Urinary bladder (tissue), 4 donors: ENCODE results near the gene CEP70. TPM values are rescaled to one million over a fixed set of nuclear protein-coding genes. Genes with fewer than 3 reads are reported as not detected.
A peak's percentile ranks its signal among the peaks of the same experiment; 100 is the strongest.

Source experiments
- DNase-seq: peaks from one replicate; pipeline ENCODE4 v3.0.0-alpha.2; 2015; ENCODE audit errors: extremely low spot score
- H3K27ac ChIP-seq: one replicate; pipeline ENCODE4 v1.5.1; 2013; ENCODE audit warnings: low read depth, mild to moderate bottlenecking, moderate library complexity
- H3K36me3 ChIP-seq: one replicate; pipeline ENCODE4 v1.6.1; 2013; ENCODE audit warnings: mild to moderate bottlenecking, moderate library complexity; ENCODE audit not compliant: insufficient read depth
- H3K4me1 ChIP-seq: one replicate; pipeline ENCODE4 v1.6.1; 2013; ENCODE audit warnings: mild to moderate bottlenecking, moderate library complexity; ENCODE audit not compliant: insufficient read depth
- H3K4me3 ChIP-seq: one replicate; pipeline ENCODE4 v1.5.1; 2013; ENCODE audit warnings: low read depth, low read length
- WGBS: extraction: QIAGEN DNeasy Blood & Tissue Kit; methylation state at CpG from one replicate; pipeline ENCODE4 v1.1.7; 2013; 5-methylcytosine and 5-hydroxymethylcytosine counted together
- polyA plus RNA-seq: library from polyadenylated mRNA; stranded (reverse); fragments of 200-250 nt; gene quantifications from one replicate; pipeline ENCODE4 v1.2.3, GENCODE V29; 2013
- total RNA-seq: library from RNA; depleted of rRNA; stranded (reverse); fragments of >200 nt; gene quantifications from one replicate; pipeline ENCODE4 v1.2.3, GENCODE V29; 2014
- donor health status: healthy with polysubstance abuse.
- donor health status: healthy.

CEP70 gene, protein sequence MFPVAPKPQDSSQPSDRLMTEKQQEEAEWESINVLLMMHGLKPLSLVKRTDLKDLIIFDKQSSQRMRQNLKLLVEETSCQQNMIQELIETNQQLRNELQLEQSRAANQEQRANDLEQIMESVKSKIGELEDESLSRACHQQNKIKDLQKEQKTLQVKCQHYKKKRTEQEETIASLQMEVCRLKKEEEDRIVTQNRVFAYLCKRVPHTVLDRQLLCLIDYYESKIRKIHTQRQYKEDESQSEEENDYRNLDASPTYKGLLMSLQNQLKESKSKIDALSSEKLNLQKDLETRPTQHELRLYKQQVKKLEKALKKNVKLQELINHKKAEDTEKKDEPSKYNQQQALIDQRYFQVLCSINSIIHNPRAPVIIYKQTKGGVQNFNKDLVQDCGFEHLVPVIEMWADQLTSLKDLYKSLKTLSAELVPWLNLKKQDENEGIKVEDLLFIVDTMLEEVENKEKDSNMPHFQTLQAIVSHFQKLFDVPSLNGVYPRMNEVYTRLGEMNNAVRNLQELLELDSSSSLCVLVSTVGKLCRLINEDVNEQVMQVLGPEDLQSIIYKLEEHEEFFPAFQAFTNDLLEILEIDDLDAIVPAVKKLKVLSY
- total RNA-seq (93.1 TPM), polyA plus RNA-seq (13.3 TPM)

DNA sequence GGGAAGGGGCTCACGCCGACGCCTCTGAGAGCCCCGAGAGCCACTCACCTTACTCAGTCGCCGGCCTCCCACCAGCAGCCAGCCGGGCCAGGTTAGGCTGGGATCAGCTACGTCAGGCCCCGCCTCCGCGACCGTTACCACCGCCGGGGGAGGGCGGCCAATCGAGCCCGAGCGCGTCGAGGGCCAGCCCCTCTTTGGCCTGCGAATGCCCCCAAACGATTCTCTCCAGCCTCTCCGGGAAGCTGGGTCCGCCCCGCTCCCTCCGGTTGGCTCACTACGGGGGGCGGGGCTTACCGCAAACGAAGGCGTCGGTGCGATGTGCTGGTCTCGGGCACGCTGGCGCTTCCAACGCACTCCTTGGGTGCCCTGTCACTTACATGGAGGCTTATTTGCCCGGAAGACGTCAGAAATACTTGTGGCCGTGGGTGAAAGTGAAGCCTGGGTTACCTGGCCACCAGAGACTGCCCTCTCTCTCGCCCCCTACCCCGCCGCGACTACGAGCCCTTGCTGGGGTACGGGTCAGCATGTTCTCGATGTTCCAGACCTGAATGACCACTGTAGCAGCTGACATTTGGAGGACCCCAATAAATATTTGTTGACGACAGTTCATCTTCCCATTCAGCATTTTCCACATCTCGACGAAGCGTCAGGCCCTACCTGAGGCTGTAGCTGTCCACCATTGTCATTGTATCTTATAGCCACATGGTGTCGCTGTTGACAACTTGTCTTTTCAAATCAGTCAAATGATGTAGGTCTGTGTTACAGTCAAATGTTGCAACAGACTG lies at the start of gene CEP70:
Gene CEP70 (minus strand): TSS at position 111 of the 785 bp plus-strand sequence. CDS start 21,333 bp downstream, outside the sequence.
- under 1% methylated on average over 52 of the region's 52 CpGs for WGBS
- H3K4me3 ChIP-seq, result peak within 1 kb of the TSS; percentile 59
- no peaks in the 10 kb centered on the region for H3K36me3 ChIP-seq
- no peaks in the 10 kb centered on the region for H3K4me1 ChIP-seq
- peak; percentile 90 for DNase-seq
- peak within 1 kb of the TSS; percentile 95 for H3K27ac ChIP-seq

DNA sequence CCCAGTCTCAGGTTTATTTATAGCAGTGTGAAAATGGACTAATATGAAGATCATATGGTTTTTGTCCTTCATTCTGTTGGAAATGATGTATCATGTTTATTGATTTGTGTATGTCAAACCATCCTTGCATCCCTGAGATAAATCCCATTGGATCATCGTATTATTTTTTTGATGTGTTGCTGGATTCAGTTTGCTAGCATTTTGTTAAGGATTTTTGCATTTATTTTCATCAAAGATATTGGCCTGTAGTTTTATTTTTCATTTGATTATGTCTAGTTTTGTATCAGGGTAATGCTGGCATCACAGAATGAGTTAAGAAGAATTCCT lies 48.8 kb upstream of the CEP70 start:
- no peak overlapping the region for H3K4me3 ChIP-seq
- H3K27ac ChIP-seq, result no peak overlapping the region
- 96% methylated on average over 1 of the region's 1 CpG for WGBS
- H3K36me3 ChIP-seq, result no peaks in the 10 kb centered on the region
- H3K4me1 ChIP-seq, result no peaks in the 10 kb centered on the region
- no peak for DNase-seq

DNA sequence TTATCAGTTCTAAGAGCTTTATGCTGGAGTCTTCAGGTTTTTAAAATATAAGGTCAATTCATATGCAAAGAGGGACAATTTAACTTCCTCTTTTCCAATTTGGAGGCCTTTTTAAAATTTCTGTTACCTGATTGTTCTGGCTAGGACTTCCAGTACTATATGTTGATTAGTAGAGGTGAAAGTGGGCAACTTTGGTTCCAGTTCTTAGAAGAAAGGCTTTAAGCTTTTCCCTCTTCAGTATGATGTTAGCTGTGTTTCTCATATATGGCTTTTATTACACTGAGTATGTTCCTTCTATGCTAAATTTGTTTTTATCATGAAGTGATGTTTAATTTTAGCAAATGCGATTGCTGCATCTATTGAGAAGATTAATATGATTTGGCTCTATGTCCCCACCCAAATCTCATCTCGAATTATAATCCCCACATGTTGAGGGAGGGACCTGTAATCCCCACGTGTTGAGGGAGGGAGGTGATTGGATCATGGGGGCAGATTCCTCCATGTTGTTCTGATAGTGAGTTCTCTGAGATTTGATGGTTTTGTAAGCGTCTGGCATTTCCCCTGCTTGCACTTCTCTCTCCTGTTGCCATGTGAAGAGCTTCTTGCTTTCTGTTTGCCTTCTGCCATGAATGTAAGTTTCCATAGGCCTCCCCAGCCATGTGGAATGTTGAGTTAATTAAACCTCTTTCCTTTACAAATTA lies 48.3 kb upstream of the CEP70 start:
- WGBS, result 81% methylated on average over 4 of the region's 4 CpGs

DNA sequence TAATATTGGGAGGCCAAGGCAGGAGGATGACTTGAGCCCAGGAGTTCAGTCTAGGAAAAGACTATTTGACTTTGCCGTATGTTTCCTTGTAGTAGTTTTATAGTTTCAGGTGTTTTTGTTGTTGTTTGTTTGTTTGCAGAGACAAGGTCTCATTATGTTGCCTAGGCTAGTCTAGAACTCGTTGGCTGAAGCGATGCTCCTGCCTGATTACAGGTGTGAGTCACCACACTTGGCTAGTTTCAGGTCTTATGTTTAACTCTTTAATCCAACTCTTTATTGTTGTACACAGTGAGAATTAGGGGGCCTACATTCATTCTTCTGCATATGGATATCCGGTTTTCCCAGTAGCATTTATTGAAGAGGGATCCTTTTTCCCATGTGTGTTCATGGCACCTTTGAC lies 46.5 kb upstream of the CEP70 start:
- no peaks in the 10 kb centered on the region for H3K36me3 ChIP-seq
- no peaks in the 10 kb centered on the region for H3K4me1 ChIP-seq
- DNase-seq, result no peak
- WGBS, result 83% methylated on average over 4 of the region's 4 CpGs
- no peak overlapping the region for H3K27ac ChIP-seq
- no peak overlapping the region for H3K4me3 ChIP-seq

More for the DNA sequence above, 48.3 kb upstream of the CEP70 start:
- Histone ChIP-seq H3K4me1 (no peaks in the 10 kb centered on the region), H3K27ac (no peak overlapping the region), H3K4me3 (no peak overlapping the region), H3K36me3 (no peaks in the 10 kb centered on the region)
- no peak for DNase-seq

DNA sequence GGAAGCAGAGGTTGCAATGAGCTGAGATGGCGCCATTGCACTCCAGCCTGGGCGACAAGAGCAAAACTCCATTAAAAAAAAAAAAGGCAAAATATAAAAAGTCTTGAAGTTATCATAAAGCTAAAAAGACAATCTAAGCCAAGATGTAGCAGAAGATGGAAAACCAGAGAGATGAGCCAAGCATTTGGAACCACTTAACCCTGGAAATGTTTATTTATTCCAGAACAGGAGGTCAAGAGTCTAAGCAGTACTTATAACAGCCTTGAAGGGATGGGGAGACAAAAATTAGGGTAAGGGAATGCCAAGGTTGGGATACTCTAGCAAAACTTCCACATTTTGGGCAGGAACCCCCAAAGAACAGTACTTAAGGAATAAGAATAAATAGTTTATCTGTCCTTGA lies 44.6 kb upstream of the CEP70 start:
- peaks cover under 1% of the 10 kb centered on the region for H3K36me3 ChIP-seq
- DNase-seq, result no peak
- no peaks in the 10 kb centered on the region for H3K4me1 ChIP-seq
- no peak overlapping the region for H3K4me3 ChIP-seq
- WGBS, result 89% methylated on average over 2 of the region's 2 CpGs
- no peak overlapping the region for H3K27ac ChIP-seq

DNA sequence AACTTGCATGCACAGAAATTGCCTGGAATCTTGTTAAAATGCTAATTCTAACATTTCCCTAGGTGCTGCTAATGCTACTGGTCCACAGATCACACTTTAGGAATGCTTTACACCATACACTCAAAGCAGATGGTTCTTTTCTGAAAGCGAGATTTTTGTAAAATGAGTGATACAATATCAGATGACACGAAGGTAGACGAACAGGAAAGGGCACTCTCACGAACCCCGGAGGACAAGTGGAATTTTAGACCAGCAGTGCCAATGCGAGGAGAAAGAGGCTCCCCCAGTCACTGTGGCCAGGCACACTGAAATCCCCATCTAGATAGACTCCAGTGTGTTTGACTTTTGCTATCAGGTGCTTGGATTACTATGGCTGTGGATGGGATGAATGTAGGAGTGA lies 35.5 kb upstream of the CEP70 start:
- Histone ChIP-seq H3K27ac (no peak overlapping the region), H3K36me3 (peaks cover 4% of the 10 kb centered on the region), H3K4me3 (no peak overlapping the region), H3K4me1 (no peaks in the 10 kb centered on the region)
- DNase-seq, result no peak
- 74% methylated on average over 6 of the region's 6 CpGs for WGBS

DNA sequence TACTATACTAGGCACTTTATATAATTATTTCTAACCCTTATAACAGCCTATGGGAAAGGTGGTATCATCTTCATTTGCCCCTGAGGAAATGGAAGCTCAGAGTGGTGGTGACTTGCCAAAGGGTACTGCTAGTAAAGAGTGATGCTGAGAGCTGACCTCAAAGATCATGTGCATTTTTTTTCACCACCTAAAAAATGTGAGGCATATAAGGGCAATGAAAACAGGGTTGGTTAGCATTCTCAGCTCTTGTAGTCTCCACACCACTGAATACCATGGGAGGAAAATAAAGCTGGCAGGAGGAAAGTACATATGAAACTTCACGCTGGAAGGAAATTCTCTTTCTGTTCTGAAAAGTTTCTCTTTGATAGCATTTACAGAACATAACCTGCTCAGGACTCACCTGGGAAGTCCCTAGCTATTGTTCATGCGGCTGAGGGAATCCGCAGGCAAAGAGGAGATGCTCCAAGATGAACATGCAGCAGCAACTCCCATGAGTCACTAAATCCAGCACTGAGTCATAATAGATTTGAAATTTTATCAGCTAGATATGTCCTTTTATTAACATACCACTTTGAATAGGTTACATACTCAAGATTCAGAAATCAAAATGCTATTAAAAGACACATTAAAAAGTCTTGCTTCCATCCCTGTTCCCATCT lies 31.8 kb upstream of the CEP70 start:
- peaks cover 2% of the 10 kb centered on the region for H3K36me3 ChIP-seq
- WGBS, result 91% methylated on average over 3 of the region's 3 CpGs
- no peak overlapping the region for H3K4me3 ChIP-seq
- H3K4me1 ChIP-seq, result no peaks in the 10 kb centered on the region
- DNase-seq, result no peak
- H3K27ac ChIP-seq, result no peak overlapping the region

DNA sequence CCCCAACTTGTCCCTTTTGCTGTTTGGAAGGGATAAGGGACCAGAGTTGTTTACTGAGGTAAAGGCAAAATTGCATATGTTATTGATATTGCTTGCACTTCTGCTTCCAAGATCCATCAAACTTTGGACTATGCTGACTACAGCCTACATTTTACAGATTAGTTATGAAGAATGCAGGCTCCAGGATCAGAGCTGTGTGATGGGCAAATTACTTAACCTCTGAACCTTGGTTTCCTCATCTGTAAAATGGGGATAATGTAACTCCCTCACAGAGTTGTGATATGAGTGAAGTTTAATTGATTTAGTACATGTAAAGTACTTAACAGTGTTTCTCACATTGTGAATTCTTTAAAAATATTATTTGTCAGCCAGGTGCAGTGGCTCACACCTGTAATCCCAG lies 30.5 kb upstream of the CEP70 start:
- Histone ChIP-seq H3K27ac (no peak overlapping the region), H3K36me3 (peaks cover 2% of the 10 kb centered on the region), H3K4me1 (no peaks in the 10 kb centered on the region), H3K4me3 (no peak overlapping the region)
- DNase-seq, result no peak

DNA sequence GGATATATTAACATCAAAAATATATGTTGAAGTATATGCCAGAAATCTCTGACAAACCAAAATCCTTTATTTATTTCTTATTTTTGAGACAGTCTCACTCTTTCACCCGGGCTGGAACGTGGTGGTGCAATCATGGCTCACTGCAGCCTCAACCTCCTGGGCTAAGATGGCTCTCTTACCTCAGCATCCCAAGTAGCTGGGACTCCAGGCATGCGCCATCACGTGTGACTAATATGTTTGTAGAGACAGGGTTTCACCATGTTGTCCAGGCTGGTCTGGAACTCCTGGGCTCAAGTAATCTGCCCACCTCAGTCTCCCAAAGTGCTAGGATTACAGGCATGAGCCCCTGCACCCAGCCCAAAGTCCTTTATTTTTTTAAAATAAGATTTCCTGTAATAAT lies 26.4 kb upstream of the CEP70 start:
- no peak for DNase-seq
- Histone ChIP-seq H3K4me1 (no peaks in the 10 kb centered on the region), H3K36me3 (no peaks in the 10 kb centered on the region), H3K27ac (no peak overlapping the region), H3K4me3 (no peak overlapping the region)
- 93% methylated on average over 4 of the region's 4 CpGs for WGBS

DNA sequence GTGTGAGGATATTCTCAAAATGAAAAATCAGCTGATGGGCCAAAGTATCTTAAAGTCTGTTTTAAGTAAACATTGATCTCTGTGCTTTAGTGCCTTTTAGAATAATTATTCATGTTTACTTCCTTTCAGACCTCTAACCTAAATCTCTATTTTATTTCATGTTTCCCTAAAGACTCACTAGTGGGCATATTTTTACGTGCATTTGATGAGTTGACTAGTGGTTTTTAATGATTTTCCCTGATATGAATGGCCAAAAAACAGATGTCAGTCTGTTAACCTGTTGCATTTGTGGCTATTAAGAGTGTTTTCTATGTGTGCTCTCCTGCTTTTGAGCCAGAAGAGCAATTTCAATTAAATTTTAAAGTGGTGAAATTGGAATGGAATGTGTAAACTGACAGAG lies 21.4 kb upstream of the CEP70 start:
- WGBS, result 88% methylated on average over 1 of the region's 1 CpG
- Histone ChIP-seq H3K27ac (no peak overlapping the region), H3K4me1 (no peaks in the 10 kb centered on the region), H3K4me3 (no peak overlapping the region), H3K36me3 (no peaks in the 10 kb centered on the region)
- no peak for DNase-seq

DNA sequence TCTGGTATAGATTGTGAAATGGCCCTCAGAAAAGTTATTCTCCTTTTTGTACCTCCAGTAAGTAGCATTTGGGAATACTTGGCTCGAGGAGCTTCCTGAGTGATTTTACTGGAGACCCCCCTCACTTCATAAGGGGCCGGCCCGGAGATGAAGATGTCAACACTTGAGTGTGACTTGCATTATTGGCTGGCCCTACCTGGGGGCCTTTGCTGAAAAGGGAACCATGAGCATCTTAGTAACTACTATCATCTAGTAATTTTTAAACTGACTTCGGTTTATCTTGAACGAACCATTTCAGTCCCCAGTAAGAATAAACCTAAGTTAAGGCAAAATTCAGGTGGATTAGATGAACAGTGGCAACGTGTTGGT lies 15.8 kb upstream of the CEP70 start:
- no peaks in the 10 kb centered on the region for H3K36me3 ChIP-seq
- no peak overlapping the region for H3K4me3 ChIP-seq
- H3K4me1 ChIP-seq, result no peaks in the 10 kb centered on the region
- peak overlapping the region; percentile 52 for H3K27ac ChIP-seq
- 62% methylated on average over 6 of the region's 6 CpGs for WGBS
- DNase-seq, result no peak

DNA sequence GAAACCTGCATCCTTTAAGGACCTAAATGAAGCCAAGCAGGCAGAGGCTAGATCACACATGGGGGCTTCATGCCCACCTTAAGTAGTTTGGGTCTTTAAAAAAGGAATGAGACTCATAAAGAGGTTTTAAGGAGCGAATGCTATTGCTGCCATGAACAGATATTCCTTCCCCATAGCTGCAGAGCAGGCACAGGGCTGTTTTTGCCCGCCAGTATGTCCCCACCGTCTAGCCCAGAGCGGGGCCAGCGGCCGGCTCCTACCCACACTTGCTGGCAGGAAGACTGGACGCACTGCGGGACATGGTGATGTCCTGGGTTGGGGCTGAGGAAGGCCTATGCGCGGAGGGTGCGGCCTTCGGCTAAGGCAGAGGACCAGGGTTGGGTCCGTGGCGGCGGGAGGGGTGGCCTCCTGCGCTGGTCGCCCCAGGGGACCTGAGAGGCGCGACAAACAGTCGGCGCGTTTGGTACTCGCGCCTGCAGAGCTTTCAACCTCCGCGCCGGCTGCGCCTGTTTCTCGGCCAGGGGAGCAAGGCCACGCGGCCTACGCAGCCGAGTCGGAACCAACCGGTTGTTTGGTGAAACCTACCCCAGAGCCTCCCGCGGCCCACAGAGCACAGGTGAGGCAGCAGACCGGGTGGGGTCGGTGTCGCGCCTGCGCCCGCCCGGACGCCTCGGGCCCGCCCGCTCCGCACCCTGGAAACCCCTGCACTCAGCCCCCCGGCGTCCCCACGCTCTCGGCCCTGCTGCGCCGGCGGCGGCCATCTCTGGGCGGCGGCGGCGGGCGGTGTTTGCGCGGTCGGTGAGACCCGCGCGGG lies 14.5 kb upstream of the CEP70 start, which contains the start of gene FAIM:
Gene FAIM (plus strand): TSS at position 450 of the 814 bp plus-strand sequence. CDS start 10,956 bp downstream, outside the sequence.
- peak within 1 kb of the TSS; percentile 74 for H3K4me3 ChIP-seq
- no peaks in the 10 kb centered on the region for H3K4me1 ChIP-seq
- H3K36me3 ChIP-seq, result no peaks in the 10 kb centered on the region
- 2% methylated on average over 68 of the region's 68 CpGs for WGBS
- DNase-seq, result peak; percentile 21
- peak within 1 kb of the TSS; percentile 98 for H3K27ac ChIP-seq
